IPS-NIHi7 (cell line): Measurements from ENCODE around the gene RDH5.
A peak's percentile ranks its signal among the peaks of the same experiment; 100 is the strongest.

Experiments used
- DNase-seq: peaks from one replicate; pipeline ENCODE4 v3.0.0; 2012; ENCODE audit warnings: mixed read lengths; ENCODE audit errors: extremely low spot score

The RDH5 gene

GRCh38 chr12:55720071-55720564 is at the start of gene RDH5:
Gene RDH5, plus strand, starts transcription at chr12:55720393. Its CDS starts 792 bp downstream, at chr12:55721185.
- no peak for DNase-seq

- peak; percentile 4 for DNase-seq
These were observed 48.4 kb upstream of the RDH5 start for GRCh38 chr12:55671746-55672145.

- no peak for DNase-seq
These were observed 46.6 kb upstream of the RDH5 start for GRCh38 chr12:55673638-55674037.

GRCh38 chr12:55675666-55676065 is 44.5 kb upstream of the RDH5 start:
- DNase-seq = no peak

- DNase-seq = no peak
These were observed 43.5 kb upstream of the RDH5 start for GRCh38 chr12:55676707-55677106.

- DNase-seq = no peak
These were observed 40.5 kb upstream of the RDH5 start for GRCh38 chr12:55679691-55680090.

GRCh38 chr12:55681142-55682077 is 38.8 kb upstream of the RDH5 start:
- DNase-seq = peak; percentile 89

- DNase-seq = no peak
These were observed 38.0 kb upstream of the RDH5 start for GRCh38 chr12:55682087-55682796.

- DNase-seq = peak; percentile 4
These were observed 36.5 kb upstream of the RDH5 start for GRCh38 chr12:55683676-55684075.

GRCh38 chr12:55684761-55685370 is 35.3 kb upstream of the RDH5 start:
- peak; percentile 4 for DNase-seq

GRCh38 chr12:55685671-55686070 is 34.5 kb upstream of the RDH5 start:
- no peak for DNase-seq

- DNase-seq = no peak
These were observed 33.7 kb upstream of the RDH5 start for GRCh38 chr12:55686366-55687010.

- DNase-seq = no peak
These were observed 32.4 kb upstream of the RDH5 start for GRCh38 chr12:55687746-55688145.

GRCh38 chr12:55688716-55689655 is 31.2 kb upstream of the RDH5 start:
- DNase-seq = no peak

- no peak for DNase-seq
These were observed 27.4 kb upstream of the RDH5 start for GRCh38 chr12:55692631-55693322.

- no peak for DNase-seq
These were observed 26.6 kb upstream of the RDH5 start for GRCh38 chr12:55693323-55694187.

- no peak for DNase-seq
These were observed 26.0 kb upstream of the RDH5 start for GRCh38 chr12:55694188-55694515.

- no peak for DNase-seq
These were observed 25.5 kb upstream of the RDH5 start for GRCh38 chr12:55694651-55695050.

GRCh38 chr12:55695349-55695748 is 24.8 kb upstream of the RDH5 start:
- DNase-seq = no peak
